GM12878 (cell line): Measurements from ENCODE around the gene PSMA7. TPM values are rescaled to one million over a fixed set of nuclear protein-coding genes. Genes with fewer than 3 reads are reported as not detected.

Experiments
- ATAC-seq: fragments of 200-7000 bp; cut with Tn5 transposase; 3 replicates; pipeline ENCODE4 v1.9.1; 2020; ENCODE audit warnings: mild to moderate bottlenecking, moderate library complexity
- BruUV-seq: library from RNA; stranded (reverse); fragments of 400-500 nt; replicated peaks from 2 replicates; lab custom pipeline; 2021; lab: Mats Ljungman, UMichigan
- CTCF ChIA-PET: fragments of 300-600 bp; sonication (Branson Sonifier 250); formaldehyde crosslinking; extraction: SDS; loops from one replicate; lab custom pipeline; 2021; ENCODE audit warnings: inconsistent platforms; lab: Yijun Ruan, JAX
- POLR2A ChIA-PET: fragments of 350-600 bp; formaldehyde crosslinking; extraction: SDS; loops from one replicate; lab custom pipeline; 2021; ENCODE audit warnings: inconsistent platforms; lab: Charles Lee
- RAD21 ChIA-PET: fragments of 300-600 bp; sonication (Branson Sonifier 250); formaldehyde crosslinking; loops from one replicate; lab custom pipeline; 2023; ENCODE audit warnings: antibody characterized with exemption; ENCODE audit not compliant: unreplicated experiment; lab: Charles Lee
- SMC1A ChIA-PET: fragments of 300-600 bp; sonication (Branson Sonifier 250); formaldehyde crosslinking; loops from one replicate; lab custom pipeline; 2023; ENCODE audit not compliant: unreplicated experiment, uncharacterized antibody; lab: Charles Lee
- DNase-seq: peaks from one replicate; pipeline ENCODE4 v3.0.0-alpha.2; 2011; ENCODE audit warnings: low read depth, low spot score
- FAIRE-seq: peaks from 3 replicates; lab custom pipeline; 2011; peaks lifted over from hg19 to GRCh38; lab: Jason Lieb, UNC
- H2AFZ ChIP-seq: 2 replicates; pipeline ENCODE4 v1.6.0; 2011; ENCODE audit warnings: low read depth, low read length, control low read depth; ENCODE audit not compliant: control insufficient read depth
- H3K27ac ChIP-seq: 2 replicates; pipeline ENCODE4 v1.5.1; 2011; ENCODE audit warnings: control low read depth; ENCODE audit not compliant: control insufficient read depth, insufficient read depth
- H3K27me3 ChIP-seq, 2 experiments: replicated peaks in 1 of 2; 2 replicates each; pipeline versions ENCODE4 v1.6.0 to v1.6.1; 2011; ENCODE audit warnings: low read length in 1 of 2; ENCODE audit not compliant: control insufficient read depth in 2 of 2, insufficient read depth in 2 of 2
- H3K36me3 ChIP-seq, 2 experiments: 2 replicates each; pipeline ENCODE4 v1.5.1; 2011; ENCODE audit warnings: low read length in 1 of 2; ENCODE audit not compliant: control insufficient read depth in 2 of 2, insufficient read depth in 2 of 2
- H3K4me1 ChIP-seq: 2 replicates; pipeline ENCODE4 v1.6.1; 2011; ENCODE audit warnings: mild to moderate bottlenecking, low read length, moderate library complexity, mixed read lengths; ENCODE audit not compliant: control insufficient read depth, insufficient read depth
- H3K4me2 ChIP-seq: 2 replicates; pipeline ENCODE4 v1.6.0; 2011; ENCODE audit warnings: control low read depth; ENCODE audit not compliant: control insufficient read depth, insufficient read depth
- H3K4me3 ChIP-seq: fragments of 200-600 bp; sonication (generic); 2 replicates; pipeline ENCODE4 v1.5.1; 2016
- H3K79me2 ChIP-seq: 2 replicates; pipeline ENCODE4 v1.6.0; 2011; ENCODE audit warnings: low read length; ENCODE audit not compliant: control insufficient read depth, insufficient read depth
- H3K9ac ChIP-seq: 2 replicates; pipeline ENCODE4 v1.8.0; 2011; ENCODE audit warnings: low read length, control low read depth, mixed read lengths; ENCODE audit not compliant: control insufficient read depth, insufficient read depth
- H3K9me3 ChIP-seq: replicated peaks from 3 replicates; pipeline ENCODE4 v1.5.1; 2011; ENCODE audit warnings: mild to moderate bottlenecking, low read length; ENCODE audit not compliant: control insufficient read depth, insufficient read depth
- H4K20me1 ChIP-seq: 2 replicates; pipeline ENCODE4 v1.6.0; 2011; ENCODE audit not compliant: control insufficient read depth, insufficient read depth
- BCL11A ChIP-seq: IDR thresholded peaks from 2 replicates; pipeline ENCODE4 v1.6.1; 2011; ENCODE audit warnings: low read depth, low read length
- CBX5 ChIP-seq: sonication (generic); IDR thresholded peaks from 2 replicates; pipeline ENCODE4 v1.6.1; 2016; ENCODE audit warnings: low read depth, moderate library complexity, mild to moderate bottlenecking, inconsistent platforms
- CEBPB ChIP-seq, 2 experiments: fragments of 150-350 bp in 1 of 2; IDR thresholded peaks; 2 replicates each; pipeline ENCODE4 v1.6.1; 2012 to 2014; ENCODE audit warnings: low read depth in 2 of 2, low read length in 2 of 2, borderline replicate concordance in 1 of 2, inconsistent platforms in 1 of 2
- FOS ChIP-seq: IDR thresholded peaks from 3 replicates; pipeline ENCODE4 v1.6.1; 2011; ENCODE audit warnings: borderline replicate concordance; ENCODE audit not compliant: insufficient read length; ENCODE audit errors: extremely low read depth
- NR2C2 ChIP-seq: IDR thresholded peaks from 2 replicates; pipeline ENCODE4 v1.6.1; 2011; ENCODE audit warnings: borderline replicate concordance, low read depth; ENCODE audit not compliant: control insufficient read depth, insufficient read length
- POLR2AphosphoS2 ChIP-seq: IDR thresholded peaks from 2 replicates; pipeline ENCODE4 v1.6.1; 2011; ENCODE audit warnings: low read depth, mild to moderate bottlenecking, low read length, improper control_type of control experiment, moderate library complexity
- RELA ChIP-seq: fragments of 450-650 bp; IDR thresholded peaks from 2 replicates; pipeline ENCODE4 v1.8.0; 2014; ENCODE audit warnings: borderline replicate concordance; ENCODE audit not compliant: partially characterized antibody
- SKIL ChIP-seq: fragments of 450-650 bp; IDR thresholded peaks from 2 replicates; pipeline ENCODE4 v1.6.1; 2017; ENCODE audit warnings: mild to moderate bottlenecking, low read depth, inconsistent platforms; ENCODE audit not compliant: poor library complexity, severe bottlenecking
- TCF7 ChIP-seq: IDR thresholded peaks from 2 replicates; pipeline ENCODE4 v1.6.1; 2014; ENCODE audit warnings: antibody characterized with exemption, borderline replicate concordance
- ZNF24 ChIP-seq: fragments of 450-650 bp; IDR thresholded peaks from 2 replicates; pipeline ENCODE4 v1.6.1; 2017; ENCODE audit warnings: antibody characterized with exemption, mild to moderate bottlenecking
- WGBS: methylation state at CpG from one replicate; pipeline ENCODE4 v1.1.6; 2016; ENCODE audit warnings: low lambda C conversion rate; ENCODE audit not compliant: insufficient replicate concordance, insufficient coverage; ENCODE audit errors: missing lambda C conversion rate; 5-methylcytosine and 5-hydroxymethylcytosine counted together
- in situ Hi-C: fragments of 300-500 bp; cut with MboI; formaldehyde crosslinking; loops from 9 replicates; pipeline ENCODE4 v1.14.3; 2018; ENCODE audit warnings: mixed read lengths
- intact Hi-C: fragments of 100-400 bp; cut with micrococcal nuclease; formaldehyde crosslinking; loops from one replicate; pipeline ENCODE4 v1.14.2; 2022; ENCODE audit not compliant: unreplicated experiment
- polyA plus RNA-seq, 11 experiments: library from polyadenylated mRNA; depleted of rRNA in 4 of 11; unstranded in 6 of 11; stranded (reverse) in 5 of 11; fragments of >200 nt; fragmentation: Nextera tagmentation in 4 of 11; fragmentation: Illumina TruSeq in 1 of 11; extraction: Ambion mirVana in 4 of 11; extraction: Trizol in 1 of 11; gene quantifications; 1 replicate in 1 of 11; 2 replicates in 10 of 11; pipeline versions ENCODE4 v1.2.1 to v1.2.3, GENCODE V29; 2011 to 2016; ENCODE audit warnings: inconsistent platforms in 2 of 11, missing spikeins in 2 of 11, low read depth in 1 of 11
- total RNA-seq, 4 experiments: library from RNA; depleted of rRNA in 3 of 4; stranded (reverse); fragments of >200 nt in 3 of 4; fragmentation: Illumina TruSeq in 1 of 4; extraction: Trizol in 1 of 4; gene quantifications; 2 replicates each; pipeline versions ENCODE4 v1.2.1 to v1.2.3, GENCODE V29; 2013 to 2021
- TF ChIP-seq, protein P1 (sequence below): IDR thresholded peaks from 2 replicates; pipeline ENCODE4 v1.6.1; 2011; ENCODE audit warnings: low read depth, low read length, improper control_type of control experiment, borderline replicate concordance
- TF ChIP-seq, protein P2 (sequence below): fragments of 450-650 bp; IDR thresholded peaks from 2 replicates; pipeline ENCODE4 v1.6.1; 2017; ENCODE audit warnings: low read depth, mild to moderate bottlenecking, moderate library complexity

PSMA7 gene
- total and polyA plus RNA-seq, 10 of the 15 experiments (the other 5 are each of a cell fraction or from before 2014, with no cell fraction given): 216 to 857 (median 368) TPM

GRCh38 chr20:62192635-62193034, 49.4 kb upstream of the PSMA7 start:
- SMC1A ChIA-PET: no interaction called here
- DNase-seq (no peak), ATAC-seq (no peak)

GRCh38 chr20:62191781-62192559, 48.8 kb upstream of the PSMA7 start:
- no TSS peak for BruUV-seq
- FAIRE-seq (no peak), ATAC-seq (no peak), DNase-seq (no peak)
- in situ Hi-C loops (no loop called here), intact Hi-C loops (no loop called here)
- peaks cover 0 to 5% of the 10 kb centered on the region in 2 experiments; a peak in 2 of 4 replicates for H3K36me3 ChIP-seq
- no peaks in the 10 kb centered on the region for H3K9me3 ChIP-seq
- H3K27ac ChIP-seq: no peak overlapping the region
- H3K79me2 ChIP-seq: peaks cover 8% of the 10 kb centered on the region
- peaks cover 5% of the 10 kb centered on the region; the same call in 1 of the 2 replicates for H3K4me1 ChIP-seq
- H3K4me2 ChIP-seq: no peak overlapping the region
- H4K20me1 ChIP-seq: no peaks in the 10 kb centered on the region
- SMC1A ChIA-PET: no interaction called here
- RAD21 ChIA-PET: no interaction called here
- no peak overlapping the region for H2AFZ ChIP-seq
- no peak overlapping the region for H3K9ac ChIP-seq
- H3K4me3 ChIP-seq: no peak overlapping the region
- POLR2A ChIA-PET: no interaction called here
- 73% methylated on average over 14 of the region's 14 CpGs for WGBS
- H3K27me3 ChIP-seq: no peaks in the 10 kb centered on the region
- CTCF ChIA-PET: no interaction called here
- TF ChIP-seq, protein P1, sequence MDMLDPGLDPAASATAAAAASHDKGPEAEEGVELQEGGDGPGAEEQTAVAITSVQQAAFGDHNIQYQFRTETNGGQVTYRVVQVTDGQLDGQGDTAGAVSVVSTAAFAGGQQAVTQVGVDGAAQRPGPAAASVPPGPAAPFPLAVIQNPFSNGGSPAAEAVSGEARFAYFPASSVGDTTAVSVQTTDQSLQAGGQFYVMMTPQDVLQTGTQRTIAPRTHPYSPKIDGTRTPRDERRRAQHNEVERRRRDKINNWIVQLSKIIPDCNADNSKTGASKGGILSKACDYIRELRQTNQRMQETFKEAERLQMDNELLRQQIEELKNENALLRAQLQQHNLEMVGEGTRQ: no peak
- TF ChIP-seq, protein P2, sequence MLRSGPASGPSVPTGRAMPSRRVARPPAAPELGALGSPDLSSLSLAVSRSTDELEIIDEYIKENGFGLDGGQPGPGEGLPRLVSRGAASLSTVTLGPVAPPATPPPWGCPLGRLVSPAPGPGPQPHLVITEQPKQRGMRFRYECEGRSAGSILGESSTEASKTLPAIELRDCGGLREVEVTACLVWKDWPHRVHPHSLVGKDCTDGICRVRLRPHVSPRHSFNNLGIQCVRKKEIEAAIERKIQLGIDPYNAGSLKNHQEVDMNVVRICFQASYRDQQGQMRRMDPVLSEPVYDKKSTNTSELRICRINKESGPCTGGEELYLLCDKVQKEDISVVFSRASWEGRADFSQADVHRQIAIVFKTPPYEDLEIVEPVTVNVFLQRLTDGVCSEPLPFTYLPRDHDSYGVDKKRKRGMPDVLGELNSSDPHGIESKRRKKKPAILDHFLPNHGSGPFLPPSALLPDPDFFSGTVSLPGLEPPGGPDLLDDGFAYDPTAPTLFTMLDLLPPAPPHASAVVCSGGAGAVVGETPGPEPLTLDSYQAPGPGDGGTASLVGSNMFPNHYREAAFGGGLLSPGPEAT: no peak
- no peak for TF ChIP-seq RELA
- TF ChIP-seq CBX5: no peak
- no peak for TF ChIP-seq NR2C2
- no peak for TF ChIP-seq SKIL
- TF ChIP-seq TCF7: no peak
- no peak for TF ChIP-seq FOS
- TF ChIP-seq BCL11A: no peak
- no peak for TF ChIP-seq ZNF24

More at GRCh38 chr20:62192635-62193034, 49.4 kb upstream of the PSMA7 start:
- intact Hi-C loops: no loop called here
- 93% methylated on average over 10 of the region's 10 CpGs for WGBS
- Histone ChIP-seq H3K9me3 (no peaks in the 10 kb centered on the region), H3K79me2 (peaks cover 2% of the 10 kb centered on the region), H2AFZ (no peak overlapping the region), H3K9ac (no peak overlapping the region), H4K20me1 (no peaks in the 10 kb centered on the region), H3K27ac (no peak overlapping the region), H3K4me3 (no peak overlapping the region), H3K4me2 (no peak overlapping the region), H3K27me3 (no peaks in the 10 kb centered on the region), H3K36me3 (peaks cover under 1 to 5% of the 10 kb centered on the region in 2 experiments; a peak in 2 of 4 replicates), H3K4me1 (peaks cover 5% of the 10 kb centered on the region; the same call in 1 of the 2 replicates)
- RAD21 ChIA-PET: no interaction called here
- in situ Hi-C loops: no loop called here
- TF ChIP-seq CEBPB (IDR thresholded peaks at IDR 0.05; ENCODE audit: borderline replicate concordance in 1 of 2, low read depth in 2 of 2, low read length in 2 of 2): no peak
- TF ChIP-seq POLR2AphosphoS2: no peak
- no TSS peak for BruUV-seq
- CTCF ChIA-PET: no interaction called here
- POLR2A ChIA-PET: no interaction called here
- no peak for FAIRE-seq
